A549 (cell line): ENCODE results near the gene NLRP11.

Source experiments
- CEBPB ChIP-seq, 2 experiments: fragments of >200 bp in 1 of 2; sonication (Bioruptor Twin) in 1 of 2; formaldehyde crosslinking in 1 of 2; IDR thresholded peaks; 2 replicates each; pipeline ENCODE4 v1.6.1; 2012 to 2016
- CHD4 ChIP-seq: fragments of 200-600 bp; sonication (generic); IDR thresholded peaks from 2 replicates; pipeline ENCODE4 v1.6.1; 2016; ENCODE audit warnings: antibody characterized with exemption, mild to moderate bottlenecking, borderline replicate concordance
- CTCF ChIP-seq: fragments of >200 bp; sonication (Bioruptor Twin); formaldehyde crosslinking; IDR thresholded peaks from 3 replicates; pipeline ENCODE4 v1.5.1; 2016
- EP300 ChIP-seq, 2 experiments: fragments of >200 bp; sonication (Bioruptor Twin); formaldehyde crosslinking; IDR thresholded peaks; 2 replicates in 1 of 2; 3 replicates in 1 of 2; pipeline ENCODE4 v1.6.1; 2016 to 2017
- JUNB ChIP-seq: fragments of >200 bp; sonication (Bioruptor Twin); formaldehyde crosslinking; IDR thresholded peaks from 2 replicates; pipeline ENCODE4 v1.6.1; 2016
- KDM1A ChIP-seq: fragments of 200-600 bp; sonication (generic); IDR thresholded peaks from 2 replicates; pipeline ENCODE4 v1.6.1; 2016; ENCODE audit warnings: low read depth, mild to moderate bottlenecking
- MAFK ChIP-seq: fragments of 450-650 bp; IDR thresholded peaks from 2 replicates; pipeline ENCODE4 v1.6.1; 2014; ENCODE audit not compliant: partially characterized antibody
- MAX ChIP-seq: IDR thresholded peaks from 2 replicates; pipeline ENCODE4 v1.6.1; 2012
- MYC ChIP-seq: IDR thresholded peaks from 2 replicates; pipeline ENCODE4 v1.6.1; 2012; ENCODE audit warnings: mild to moderate bottlenecking, inconsistent platforms, low read length, improper control_type of control experiment, borderline replicate concordance
- POLR2A ChIP-seq: IDR thresholded peaks from 2 replicates; pipeline ENCODE4 v1.6.1; 2012; ENCODE audit warnings: mild to moderate bottlenecking, low read length
- POLR2AphosphoS2 ChIP-seq: conservative IDR thresholded peaks from 2 replicates; pipeline ENCODE4 v1.6.1; 2012; ENCODE audit warnings: low read length, improper control_type of control experiment, inconsistent platforms
- RARB ChIP-seq: fragments of 250-450 bp; sonication (Bioruptor Pico); IDR thresholded peaks from 2 replicates; pipeline ENCODE4 v1.8.0; 2021; ENCODE audit warnings: mild to moderate bottlenecking, moderate library complexity
- RCOR1 ChIP-seq: fragments of 150-350 bp; IDR thresholded peaks from 2 replicates; pipeline ENCODE4 v1.6.1; 2014; ENCODE audit warnings: antibody characterized with exemption, low read length, low read depth

- TF ChIP-seq KDM1A (no peak), CTCF (no peak), MAX (no peak), MAFK (no peak), CEBPB (IDR thresholded peaks at IDR 0.05) (no peak), JUNB (no peak), EP300 (IDR thresholded peaks at IDR 0.05) (no peak), RARB (CRISPR knock-in tag) (no peak), RCOR1 (no peak), POLR2A (no peak), MYC (no peak), POLR2AphosphoS2 (no peak), CHD4 (no peak)
These were observed 45.4 kb upstream of the NLRP11 start for GRCh38 chr19:55877211-55877610.
